ENCODE measurements around the gene ALOX5AP. TPM values are rescaled to one million over a fixed set of nuclear protein-coding genes. Genes with fewer than 3 reads are reported as not detected.

Gene ALOX5AP
- total RNA-seq, 1 donor from 2014 or later, result not detected

DNA sequence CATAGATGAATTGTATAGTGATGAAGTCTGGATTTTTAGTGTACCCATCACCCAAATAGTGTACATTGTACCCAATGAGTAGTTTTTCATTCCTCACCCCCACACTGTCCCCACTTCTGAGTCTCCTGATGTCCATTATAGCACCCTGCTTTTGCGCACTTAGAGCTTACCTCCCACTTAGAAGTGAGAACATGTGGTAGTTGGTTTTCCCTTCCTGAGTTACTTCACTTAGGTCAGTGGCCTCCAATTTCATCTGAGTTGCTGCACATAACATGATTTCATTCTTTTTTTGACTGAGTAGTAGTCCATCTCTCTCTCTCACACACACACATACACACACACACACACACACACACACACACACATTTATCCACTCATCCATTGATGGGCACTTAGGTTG is 43.2 kb upstream of the ALOX5AP start:
- Mint-ChIP-seq H3K27me3 (peaks cover 15% of the 10 kb centered on the region), H3K27ac (no peak overlapping the region), H3K4me1 (ENCODE audit: low read depth) (no peaks in the 10 kb centered on the region), H3K4me3 (ENCODE audit: low read depth) (no peak overlapping the region), H3K36me3 (ENCODE audit: insufficient read depth) (no peaks in the 10 kb centered on the region), H3K9me3 (ENCODE audit: low read depth) (peaks cover 8% of the 10 kb centered on the region)
- no peak for DNase-seq (ENCODE audit: low spot score, unreplicated experiment)
- TF ChIP-seq CTCF (IDR thresholded peaks at IDR 0.05; ENCODE audit: unreplicated experiment), result no peak

DNA sequence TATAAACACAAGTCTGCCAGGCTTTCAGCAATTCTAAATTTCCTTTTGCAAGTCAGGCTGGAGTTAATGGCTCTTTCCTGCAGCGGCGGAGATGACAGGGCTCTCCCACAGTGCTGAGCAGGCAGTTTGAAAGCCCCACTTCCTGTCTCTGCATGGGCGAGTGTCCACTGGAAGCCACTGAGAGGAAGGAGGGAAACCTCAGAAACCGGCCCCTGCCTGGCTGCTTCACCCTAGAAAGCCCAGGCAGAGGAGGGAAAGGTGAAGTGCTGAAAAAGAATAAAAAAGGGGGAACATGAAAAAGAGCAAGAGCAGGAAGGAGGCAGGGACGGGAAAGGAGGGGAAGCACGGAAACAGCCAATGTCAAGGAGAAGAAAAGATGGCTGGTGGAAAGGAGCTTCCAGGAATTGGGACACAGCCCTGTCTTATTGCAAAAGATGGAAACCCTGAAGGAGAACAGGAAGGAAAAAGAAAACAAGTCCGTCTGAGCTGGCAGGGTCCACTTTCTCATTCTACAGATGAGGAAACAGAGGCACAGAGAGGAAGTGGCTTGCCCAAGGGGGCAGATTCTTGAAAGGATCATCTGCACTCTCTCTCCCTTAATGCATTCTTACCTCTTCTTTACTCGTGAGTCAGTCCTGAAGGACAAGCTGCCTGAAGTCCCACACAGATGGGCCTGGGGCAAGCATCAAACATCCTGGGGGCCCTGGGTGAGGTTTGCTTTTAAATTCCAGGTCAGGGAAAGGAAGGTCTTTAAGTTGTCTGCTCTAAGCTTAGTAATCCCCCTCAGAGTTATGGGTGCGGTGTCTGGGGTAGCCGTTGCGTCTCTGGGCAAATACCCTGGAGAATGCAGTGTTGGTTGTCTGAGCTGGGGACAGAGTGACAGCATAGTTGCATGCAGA is 38.8 kb upstream of the ALOX5AP start:
- Mint-ChIP-seq H3K4me3 (ENCODE audit: low read depth) (no peak overlapping the region), H3K27ac (no peak overlapping the region), H3K4me1 (ENCODE audit: low read depth) (peaks cover 5% of the 10 kb centered on the region)

DNA sequence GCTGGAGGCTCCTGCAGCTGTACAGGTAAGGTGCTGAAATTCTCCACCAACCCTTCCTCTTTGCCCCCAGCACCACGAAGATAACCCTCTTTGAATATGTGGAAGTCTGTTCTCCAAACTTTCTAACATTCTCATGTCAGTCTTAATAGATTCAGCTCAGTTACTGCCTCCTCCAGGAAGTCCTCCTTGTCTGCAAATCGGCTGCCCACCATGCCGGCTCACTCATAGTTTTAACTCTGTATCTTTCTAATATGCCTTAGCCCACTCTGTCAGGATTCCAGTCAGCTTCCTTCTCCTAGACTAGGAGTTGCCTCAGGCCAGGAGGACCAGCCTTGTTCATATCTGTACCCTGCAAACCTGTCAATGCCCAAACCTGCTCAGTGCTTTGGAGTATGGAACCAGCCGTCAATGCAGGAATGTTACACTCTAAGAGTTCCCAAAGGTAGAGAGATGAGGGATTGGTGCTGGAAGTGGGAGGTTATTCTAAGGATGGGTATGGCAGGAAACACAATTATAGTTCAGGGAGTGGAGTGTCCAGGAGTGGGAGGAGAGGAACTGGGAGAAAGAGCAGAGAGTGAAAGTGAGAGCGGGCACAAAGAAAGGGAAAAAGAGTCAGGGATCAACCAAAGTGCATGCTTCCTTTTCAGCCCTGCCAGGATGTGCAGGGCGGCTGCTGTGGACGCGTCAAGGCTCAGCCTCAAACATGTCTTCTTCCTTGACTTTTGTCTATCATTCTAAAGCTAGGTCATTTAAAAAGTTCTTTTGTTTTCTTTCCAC is 38.0 kb upstream of the ALOX5AP start:
- Mint-ChIP-seq H3K4me1 (ENCODE audit: low read depth) (peaks cover 5% of the 10 kb centered on the region), H3K9me3 (ENCODE audit: low read depth) (peaks cover 4% of the 10 kb centered on the region), H3K27me3 (peaks cover 26% of the 10 kb centered on the region), H3K36me3 (ENCODE audit: insufficient read depth) (no peaks in the 10 kb centered on the region), H3K27ac (no peak overlapping the region), H3K4me3 (ENCODE audit: low read depth) (no peak overlapping the region)
- TF ChIP-seq CTCF (IDR thresholded peaks at IDR 0.05; ENCODE audit: unreplicated experiment), result no peak
- DNase-seq (ENCODE audit: low spot score, unreplicated experiment), result no peak

More for the DNA sequence above, 38.8 kb upstream of the ALOX5AP start:
- Mint-ChIP-seq H3K36me3 (ENCODE audit: insufficient read depth) (no peaks in the 10 kb centered on the region), H3K9me3 (ENCODE audit: low read depth) (peaks cover 4% of the 10 kb centered on the region), H3K27me3 (peaks cover 26% of the 10 kb centered on the region)
- TF ChIP-seq CTCF (IDR thresholded peaks at IDR 0.05; ENCODE audit: unreplicated experiment), result no peak
- DNase-seq (ENCODE audit: low spot score, unreplicated experiment), result no peak

DNA sequence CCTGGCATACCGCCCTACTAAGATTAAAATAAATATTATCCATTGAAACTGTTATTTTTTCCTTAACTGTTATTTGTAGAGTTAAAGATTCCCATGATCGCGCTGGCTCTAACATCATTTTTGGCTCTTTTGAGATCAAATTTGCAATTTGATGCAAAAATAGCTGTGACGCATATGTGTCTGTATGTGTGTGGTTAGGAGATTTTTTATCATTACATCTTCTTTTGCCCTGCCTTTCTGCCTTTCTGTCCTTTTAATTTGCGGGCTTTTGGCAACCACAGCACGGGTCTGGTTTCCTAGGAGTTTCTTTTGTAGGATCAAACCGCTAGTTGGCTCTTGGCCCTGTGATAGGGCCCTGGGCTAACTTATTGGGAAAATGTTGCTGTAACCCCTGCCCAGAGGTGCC is 37.3 kb upstream of the ALOX5AP start:
- Mint-ChIP-seq H3K9me3 (ENCODE audit: low read depth) (peaks cover 4% of the 10 kb centered on the region), H3K27me3 (peaks cover 26% of the 10 kb centered on the region), H3K4me3 (ENCODE audit: low read depth) (no peak overlapping the region), H3K36me3 (ENCODE audit: insufficient read depth) (no peaks in the 10 kb centered on the region), H3K27ac (no peak overlapping the region), H3K4me1 (ENCODE audit: low read depth) (peaks cover 5% of the 10 kb centered on the region)
- no peak for TF ChIP-seq CTCF (IDR thresholded peaks at IDR 0.05; ENCODE audit: unreplicated experiment)
- DNase-seq (ENCODE audit: low spot score, unreplicated experiment), result no peak

GRCh38 chr13:30698488-30699005 is 36.8 kb upstream of the ALOX5AP start:
- TF ChIP-seq CTCF (IDR thresholded peaks at IDR 0.05; ENCODE audit: unreplicated experiment), result no peak
- peaks cover 26% of the 10 kb centered on the region for H3K27me3 Mint-ChIP-seq
- peaks cover under 1% of the 10 kb centered on the region for H3K9me3 Mint-ChIP-seq (ENCODE audit: low read depth)
- no peak overlapping the region for H3K4me3 Mint-ChIP-seq (ENCODE audit: low read depth)
- DNase-seq (ENCODE audit: low spot score, unreplicated experiment), result no peak
- H3K4me1 Mint-ChIP-seq (ENCODE audit: low read depth), result peaks cover 5% of the 10 kb centered on the region
- no peaks in the 10 kb centered on the region for H3K36me3 Mint-ChIP-seq (ENCODE audit: insufficient read depth)
- no peak overlapping the region for H3K27ac Mint-ChIP-seq
